Hepatocyte (in vitro differentiated cells): ENCODE data around the gene RADIL. TPM values are rescaled to one million over a fixed set of nuclear protein-coding genes. Genes with fewer than 3 reads are reported as not detected.

Source experiments
- DNase-seq: peaks from one replicate; pipeline ENCODE4 v3.0.0-alpha.2; 2016; ENCODE audit warnings: low spot score
- H2AFZ ChIP-seq: fragments of 200-600 bp; sonication (generic); 2 replicates; pipeline ENCODE4 v1.6.0; 2016; ENCODE audit warnings: antibody characterized with exemption, mild to moderate bottlenecking
- H3K27ac ChIP-seq: fragments of 200-600 bp; sonication (generic); 2 replicates; pipeline ENCODE4 v1.5.1; 2016; ENCODE audit warnings: mild to moderate bottlenecking
- H3K27me3 ChIP-seq: fragments of 200-600 bp; sonication (generic); 2 replicates; pipeline ENCODE4 v1.6.1; 2016
- H3K36me3 ChIP-seq: fragments of 200-600 bp; sonication (generic); replicated peaks from 2 replicates; pipeline ENCODE4 v1.5.1; 2016; ENCODE audit warnings: low read depth; ENCODE audit not compliant: insufficient read depth
- H3K4me1 ChIP-seq: fragments of 200-600 bp; sonication (generic); 2 replicates; pipeline ENCODE4 v1.5.1; 2016; ENCODE audit warnings: mild to moderate bottlenecking, moderate library complexity; ENCODE audit not compliant: insufficient read depth
- H3K4me2 ChIP-seq: fragments of 200-600 bp; sonication (generic); 2 replicates; pipeline ENCODE4 v1.6.0; 2016
- H3K4me3 ChIP-seq: fragments of 200-600 bp; sonication (generic); 2 replicates; pipeline ENCODE4 v1.5.1; 2016; ENCODE audit warnings: mild to moderate bottlenecking
- H3K79me2 ChIP-seq: fragments of 200-600 bp; sonication (generic); 2 replicates; pipeline ENCODE4 v1.6.0; 2017; ENCODE audit warnings: mild to moderate bottlenecking
- H3K9me2 ChIP-seq: fragments of 200-600 bp; sonication (generic); replicated peaks from 2 replicates; pipeline ENCODE4 v1.6.0; 2017; ENCODE audit warnings: mild to moderate bottlenecking; ENCODE audit not compliant: insufficient read depth
- H3K9me3 ChIP-seq: fragments of 200-600 bp; sonication (generic); 2 replicates; pipeline ENCODE4 v1.5.1; 2016; ENCODE audit warnings: low read depth, mild to moderate bottlenecking
- H4K20me1 ChIP-seq: fragments of 200-600 bp; sonication (generic); 2 replicates; pipeline ENCODE4 v1.6.0; 2016; ENCODE audit warnings: mild to moderate bottlenecking; ENCODE audit not compliant: insufficient read depth, poor library complexity, severe bottlenecking
- EZH2 ChIP-seq: fragments of 200-600 bp; sonication (generic); IDR thresholded peaks from 2 replicates; pipeline ENCODE4 v1.6.1; 2016; ENCODE audit warnings: antibody characterized with exemption, mild to moderate bottlenecking, borderline replicate concordance
- EZH2phosphoT487 ChIP-seq: fragments of 200-600 bp; sonication (generic); IDR thresholded peaks from one replicate; pipeline ENCODE4 v1.6.1; 2018; ENCODE audit warnings: antibody characterized with exemption, mild to moderate bottlenecking, low read depth, moderate library complexity; ENCODE audit not compliant: unreplicated experiment, severe bottlenecking
- WGBS: methylation state at CpG from one replicate; pipeline ENCODE4 v1.1.6; 2016; ENCODE audit warnings: low lambda C conversion rate; ENCODE audit errors: missing lambda C conversion rate; 5-methylcytosine and 5-hydroxymethylcytosine counted together
- polyA plus RNA-seq: library from polyadenylated mRNA; unstranded; fragments of >200 nt; fragmentation: Nextera tagmentation; extraction: Ambion mirVana; gene quantifications from 2 replicates; pipeline ENCODE4 v1.2.1, GENCODE V29; 2016
- total RNA-seq: library from RNA; depleted of rRNA; stranded (reverse); fragments of >200 nt; gene quantifications from 2 replicates; pipeline ENCODE4 v1.2.3, GENCODE V29; 2014
- TF ChIP-seq, protein P1 (sequence below): fragments of 200-600 bp; sonication (generic); IDR thresholded peaks from 2 replicates; pipeline ENCODE4 v1.5.1; 2016; ENCODE audit warnings: antibody characterized with exemption, mild to moderate bottlenecking; ENCODE audit not compliant: poor library complexity

RADIL gene
- total and polyA plus RNA-seq, 2 experiments from 2014 or later = 0.53 to 0.60 TPM

DNA sequence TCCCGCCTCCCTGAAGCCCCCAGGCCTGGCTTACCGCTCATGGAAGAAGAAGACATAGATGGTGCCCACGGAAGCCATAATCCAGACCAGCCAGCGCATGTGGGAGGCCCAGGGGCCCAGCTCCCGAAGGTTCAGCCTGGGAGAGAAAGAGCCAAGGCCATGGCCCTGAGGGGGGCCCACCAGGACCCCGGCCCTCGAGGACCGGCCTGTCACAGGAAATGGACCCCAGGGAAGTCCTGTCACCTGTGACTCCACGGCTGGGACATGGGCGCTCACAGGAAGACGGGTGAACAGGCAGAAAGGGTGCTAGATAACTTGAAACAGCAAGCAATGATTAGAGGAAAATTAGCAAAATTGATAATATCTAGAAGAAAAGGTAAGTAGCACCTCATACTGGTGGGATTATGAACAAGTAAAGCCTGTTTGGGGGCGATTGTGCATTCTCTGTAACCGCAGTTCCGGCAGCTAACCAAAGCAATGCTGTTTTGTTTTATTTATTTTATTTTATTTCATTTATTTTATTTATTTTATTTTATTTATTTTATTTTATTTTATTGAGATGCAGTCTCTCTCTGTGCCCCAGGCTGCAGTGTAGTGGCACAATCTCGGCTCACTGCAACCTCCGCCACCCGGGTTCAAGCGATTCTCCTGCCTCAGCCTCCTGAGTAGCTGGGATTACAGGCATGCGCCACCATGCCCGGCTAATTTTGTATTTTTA lies 27.8 kb upstream of the RADIL start:
- no peaks in the 10 kb centered on the region for H3K9me3 ChIP-seq
- H3K4me1 ChIP-seq = no peaks in the 10 kb centered on the region
- no peak overlapping the region for H2AFZ ChIP-seq
- 93% methylated on average over 20 of the region's 20 CpGs for WGBS
- no peaks in the 10 kb centered on the region for H3K36me3 ChIP-seq
- H4K20me1 ChIP-seq = no peaks in the 10 kb centered on the region
- H3K4me3 ChIP-seq = no peak overlapping the region
- H3K4me2 ChIP-seq = no peak overlapping the region
- no peaks in the 10 kb centered on the region for H3K27me3 ChIP-seq
- TF ChIP-seq, protein P1, sequence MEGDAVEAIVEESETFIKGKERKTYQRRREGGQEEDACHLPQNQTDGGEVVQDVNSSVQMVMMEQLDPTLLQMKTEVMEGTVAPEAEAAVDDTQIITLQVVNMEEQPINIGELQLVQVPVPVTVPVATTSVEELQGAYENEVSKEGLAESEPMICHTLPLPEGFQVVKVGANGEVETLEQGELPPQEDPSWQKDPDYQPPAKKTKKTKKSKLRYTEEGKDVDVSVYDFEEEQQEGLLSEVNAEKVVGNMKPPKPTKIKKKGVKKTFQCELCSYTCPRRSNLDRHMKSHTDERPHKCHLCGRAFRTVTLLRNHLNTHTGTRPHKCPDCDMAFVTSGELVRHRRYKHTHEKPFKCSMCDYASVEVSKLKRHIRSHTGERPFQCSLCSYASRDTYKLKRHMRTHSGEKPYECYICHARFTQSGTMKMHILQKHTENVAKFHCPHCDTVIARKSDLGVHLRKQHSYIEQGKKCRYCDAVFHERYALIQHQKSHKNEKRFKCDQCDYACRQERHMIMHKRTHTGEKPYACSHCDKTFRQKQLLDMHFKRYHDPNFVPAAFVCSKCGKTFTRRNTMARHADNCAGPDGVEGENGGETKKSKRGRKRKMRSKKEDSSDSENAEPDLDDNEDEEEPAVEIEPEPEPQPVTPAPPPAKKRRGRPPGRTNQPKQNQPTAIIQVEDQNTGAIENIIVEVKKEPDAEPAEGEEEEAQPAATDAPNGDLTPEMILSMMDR = no peak
- TF ChIP-seq EZH2 (no peak), EZH2phosphoT487 (no peak)
- H3K79me2 ChIP-seq = no peaks in the 10 kb centered on the region
- DNase-seq = no peak
- H3K9me2 ChIP-seq = no peaks in the 10 kb centered on the region
- no peak overlapping the region for H3K27ac ChIP-seq

DNA sequence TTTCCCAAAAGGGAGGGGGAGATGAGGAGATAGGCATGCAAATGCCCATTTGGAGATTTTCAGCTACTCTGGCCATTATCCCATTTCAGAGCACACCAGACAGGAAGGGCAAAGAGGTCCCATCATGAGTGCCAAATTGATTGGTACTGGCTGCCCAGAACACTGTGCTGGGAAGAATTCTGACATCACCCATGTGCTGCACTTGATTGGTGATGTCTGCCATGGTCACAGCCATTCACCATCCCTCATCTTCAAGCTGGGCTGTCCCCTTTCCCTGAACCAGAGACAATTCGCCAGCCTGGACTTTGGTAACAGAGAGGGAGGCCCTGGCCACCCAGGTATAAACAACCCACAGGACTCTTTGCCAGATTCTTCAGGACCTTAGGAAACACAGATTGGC lies 23.2 kb upstream of the RADIL start:
- no peak overlapping the region for H3K27ac ChIP-seq
- no peak for DNase-seq
- H3K27me3 ChIP-seq = no peaks in the 10 kb centered on the region
- 69% methylated on average over 1 of the region's 1 CpG for WGBS
- H4K20me1 ChIP-seq = no peaks in the 10 kb centered on the region
- H2AFZ ChIP-seq = no peak overlapping the region
- H3K79me2 ChIP-seq = no peaks in the 10 kb centered on the region
- H3K36me3 ChIP-seq = no peaks in the 10 kb centered on the region
- no peak overlapping the region for H3K4me2 ChIP-seq
- no peaks in the 10 kb centered on the region for H3K9me3 ChIP-seq
- no peaks in the 10 kb centered on the region for H3K9me2 ChIP-seq
- TF ChIP-seq EZH2phosphoT487 (no peak), EZH2 (no peak)
- TF ChIP-seq, protein P1 = no peak
- no peak overlapping the region for H3K4me3 ChIP-seq
- H3K4me1 ChIP-seq = no peaks in the 10 kb centered on the region

DNA sequence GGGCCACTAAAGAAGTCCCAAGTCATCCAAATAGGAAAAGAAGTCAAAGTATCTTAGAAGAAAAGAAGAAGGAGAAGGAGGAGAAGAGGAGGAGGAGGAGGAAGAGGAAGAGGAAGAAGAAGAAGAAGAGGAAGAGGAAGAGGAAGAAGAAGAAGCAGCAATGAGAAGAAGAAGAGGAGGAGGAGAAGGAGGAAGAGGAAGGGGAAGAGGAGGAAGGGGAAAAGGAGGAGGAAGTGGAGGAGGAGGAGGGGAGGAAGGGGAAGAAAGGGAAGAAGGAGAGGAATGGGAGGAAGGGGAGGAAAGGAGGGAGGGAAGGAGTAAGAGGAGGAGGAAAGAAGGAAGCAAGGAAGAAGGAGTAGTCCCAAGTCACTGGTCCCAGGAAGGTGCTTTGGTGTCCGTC lies 21.7 kb upstream of the RADIL start:
- H3K27me3 ChIP-seq = no peaks in the 10 kb centered on the region
- H3K9me3 ChIP-seq = no peaks in the 10 kb centered on the region
- no peak for DNase-seq
- TF ChIP-seq EZH2 = no peak
- TF ChIP-seq EZH2phosphoT487 = no peak
- TF ChIP-seq, protein P1 = no peak
- H3K36me3 ChIP-seq = no peaks in the 10 kb centered on the region
- H3K4me3 ChIP-seq = no peak overlapping the region
- no peaks in the 10 kb centered on the region for H3K4me1 ChIP-seq
- no peaks in the 10 kb centered on the region for H3K9me2 ChIP-seq
- no peaks in the 10 kb centered on the region for H4K20me1 ChIP-seq
- no peaks in the 10 kb centered on the region for H3K79me2 ChIP-seq
- H3K4me2 ChIP-seq = no peak overlapping the region
- no peak overlapping the region for H3K27ac ChIP-seq
- H2AFZ ChIP-seq = no peak overlapping the region
- WGBS = no CpG with 5 or more reads among the region's 1 CpG

DNA sequence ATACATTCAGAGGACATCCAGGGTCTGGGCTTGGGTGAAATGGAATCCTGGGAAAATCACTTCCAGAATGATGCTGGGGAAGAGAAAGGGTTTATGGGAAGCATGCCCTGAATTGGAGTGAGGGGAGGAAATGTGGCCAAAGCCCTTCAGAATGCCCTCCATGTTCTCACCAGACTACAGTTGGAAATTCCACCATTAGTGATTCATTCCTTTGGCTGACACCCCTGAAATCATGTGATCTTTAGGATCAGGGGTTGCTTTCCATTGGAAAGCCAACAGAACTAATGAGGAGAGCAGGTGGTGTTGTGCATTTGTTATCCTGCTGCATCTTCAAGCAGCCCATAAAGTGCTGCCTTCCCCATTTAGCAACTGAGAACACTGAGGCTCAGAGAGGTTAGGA lies 20.8 kb upstream of the RADIL start:
- H3K27ac ChIP-seq = no peak overlapping the region
- H3K9me3 ChIP-seq = no peaks in the 10 kb centered on the region
- H3K4me1 ChIP-seq = no peaks in the 10 kb centered on the region
- H3K4me2 ChIP-seq = no peak overlapping the region
- no peak overlapping the region for H3K4me3 ChIP-seq
- no peak for TF ChIP-seq EZH2
- H3K9me2 ChIP-seq = no peaks in the 10 kb centered on the region
- no peak overlapping the region for H2AFZ ChIP-seq
- no peaks in the 10 kb centered on the region for H3K36me3 ChIP-seq
- H4K20me1 ChIP-seq = no peaks in the 10 kb centered on the region
- no peaks in the 10 kb centered on the region for H3K27me3 ChIP-seq
- DNase-seq = no peak
- H3K79me2 ChIP-seq = no peaks in the 10 kb centered on the region
